Nephron progenitor cell (in vitro differentiated cells): ENCODE data around the gene ATL2.

ENCODE experiments used
- DNase-seq: peaks from one replicate; pipeline ENCODE4 v3.0.0; 2021
- H3K27ac Mint-ChIP-seq: 2 replicates; pipeline ENCODE4 v1.8.0; 2021; ENCODE audit warnings: mild to moderate bottlenecking, moderate library complexity, mixed read lengths
- H3K27me3 Mint-ChIP-seq: 2 replicates; pipeline ENCODE4 v1.8.0; 2021; ENCODE audit warnings: mild to moderate bottlenecking, low read depth, mixed read lengths; ENCODE audit not compliant: poor library complexity
- H3K36me3 Mint-ChIP-seq: 2 replicates; pipeline ENCODE4 v1.8.0; 2021; ENCODE audit warnings: low read depth, mixed read lengths
- H3K4me1 Mint-ChIP-seq: 2 replicates; pipeline ENCODE4 v1.8.0; 2021; ENCODE audit warnings: mixed read lengths
- H3K4me3 Mint-ChIP-seq: 2 replicates; pipeline ENCODE4 v1.8.0; 2021; ENCODE audit warnings: mild to moderate bottlenecking, moderate library complexity, mixed read lengths
- H3K9me3 Mint-ChIP-seq: 2 replicates; pipeline ENCODE4 v1.8.0; 2021; ENCODE audit warnings: mild to moderate bottlenecking, moderate library complexity, mixed read lengths
- CTCF ChIP-seq: fragments of 200-600 bp; sonication (generic); IDR thresholded peaks from 2 replicates; pipeline ENCODE4 v1.5.0; 2021; ENCODE audit warnings: antibody characterized with exemption

Gene ATL2

GRCh38 chr2:38409156-38410102 lies 32.4 kb upstream of the ATL2 start:
- peaks cover 50% of the 10 kb centered on the region for H3K9me3 Mint-ChIP-seq
- H3K27ac Mint-ChIP-seq, result peak overlapping the region; percentile 42
- H3K27me3 Mint-ChIP-seq, result no peaks in the 10 kb centered on the region
- peaks cover 17% of the 10 kb centered on the region for H3K36me3 Mint-ChIP-seq
- no peak overlapping the region for H3K4me3 Mint-ChIP-seq
- TF ChIP-seq CTCF, result no peak
- peaks cover 16% of the 10 kb centered on the region for H3K4me1 Mint-ChIP-seq
- no peak for DNase-seq

- Mint-ChIP-seq H3K4me1 (peaks cover 16% of the 10 kb centered on the region), H3K27me3 (no peaks in the 10 kb centered on the region), H3K27ac (peak overlapping the region; percentile 3), H3K4me3 (no peak overlapping the region), H3K36me3 (peaks cover 6% of the 10 kb centered on the region), H3K9me3 (peaks cover 36% of the 10 kb centered on the region)
- no peak for DNase-seq
- TF ChIP-seq CTCF, result no peak
These were observed 30.1 kb upstream of the ATL2 start for GRCh38 chr2:38407111-38407682.

GRCh38 chr2:38406597-38407110 lies 29.6 kb upstream of the ATL2 start:
- Mint-ChIP-seq H3K27me3 (no peaks in the 10 kb centered on the region), H3K27ac (peak overlapping the region; percentile 90), H3K4me3 (no peak overlapping the region), H3K9me3 (peaks cover 36% of the 10 kb centered on the region), H3K36me3 (peaks cover 5% of the 10 kb centered on the region), H3K4me1 (peaks cover 16% of the 10 kb centered on the region)
- no peak for TF ChIP-seq CTCF
- no peak for DNase-seq

- Mint-ChIP-seq H3K27ac (no peak overlapping the region), H3K27me3 (no peaks in the 10 kb centered on the region), H3K9me3 (peaks cover 33% of the 10 kb centered on the region), H3K4me3 (no peak overlapping the region), H3K4me1 (peaks cover 16% of the 10 kb centered on the region), H3K36me3 (peaks cover 5% of the 10 kb centered on the region)
- DNase-seq, result no peak
- no peak for TF ChIP-seq CTCF
These were observed 29.0 kb upstream of the ATL2 start for GRCh38 chr2:38405917-38406596.

GRCh38 chr2:38400513-38400912 lies 23.4 kb upstream of the ATL2 start:
- DNase-seq, result no peak
- peaks cover 5% of the 10 kb centered on the region for H3K36me3 Mint-ChIP-seq
- H3K4me1 Mint-ChIP-seq, result no peaks in the 10 kb centered on the region
- H3K4me3 Mint-ChIP-seq, result no peak overlapping the region
- TF ChIP-seq CTCF, result no peak
- peaks cover 3% of the 10 kb centered on the region for H3K27me3 Mint-ChIP-seq
- peaks cover 38% of the 10 kb centered on the region for H3K9me3 Mint-ChIP-seq
- H3K27ac Mint-ChIP-seq, result no peak overlapping the region
